Measurements from ENCODE around the gene CDK10.

Gene CDK10

DNA sequence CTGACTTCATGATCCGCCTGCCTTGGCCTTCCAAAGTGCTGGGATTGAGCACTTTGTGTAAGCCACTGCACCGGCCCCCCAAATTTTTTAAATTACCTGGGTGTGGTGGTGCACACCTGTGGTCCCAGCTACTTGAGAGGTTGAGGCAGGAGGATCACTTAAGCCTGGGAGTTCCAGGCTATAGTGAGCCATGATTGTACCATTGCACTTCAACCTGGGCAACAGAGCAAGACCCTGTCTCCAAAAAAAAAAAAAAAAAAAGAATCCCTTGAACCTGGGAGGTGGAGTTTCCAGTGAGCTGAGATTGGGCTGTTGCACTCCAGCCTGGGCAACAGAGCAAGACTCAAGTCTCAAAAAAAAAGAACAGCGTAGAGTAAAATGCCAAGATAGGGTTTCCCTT, 50.1 kb downstream of the CDK10 start:
- DNase-seq (ENCODE audit: low read depth): no peak

DNA sequence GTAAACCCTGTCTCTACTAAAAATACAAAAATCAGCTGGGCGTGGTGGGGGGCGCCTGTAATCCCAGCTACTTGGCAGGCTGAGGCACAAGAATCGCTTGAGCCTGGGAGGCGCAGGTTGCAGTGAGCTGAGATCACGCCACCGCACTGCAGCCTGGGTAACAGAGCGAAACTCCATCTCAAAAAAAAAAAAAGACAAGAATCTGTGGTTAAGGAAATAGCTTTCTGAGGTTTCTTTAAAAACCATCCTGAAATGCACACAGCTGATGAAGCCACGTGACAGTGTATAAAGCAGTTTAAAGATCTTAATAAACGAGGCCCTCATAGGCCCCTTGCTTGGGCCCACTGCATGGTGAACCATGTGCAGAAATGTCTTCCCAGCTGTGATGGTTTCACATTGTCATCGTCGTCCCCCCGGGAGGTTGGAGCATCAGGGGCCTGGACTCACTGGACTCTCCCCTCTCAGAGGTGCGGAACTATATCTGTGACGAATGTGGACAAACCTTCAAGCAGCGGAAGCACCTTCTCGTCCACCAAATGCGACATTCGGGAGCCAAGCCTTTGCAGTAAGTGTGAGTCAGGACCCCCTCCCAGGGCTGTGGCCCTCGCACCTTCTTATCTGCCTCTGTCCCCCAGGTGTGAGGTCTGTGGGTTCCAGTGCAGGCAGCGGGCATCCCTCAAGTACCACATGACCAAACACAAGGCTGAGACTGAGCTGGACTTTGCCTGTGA, 51.0 kb downstream of the CDK10 start:
- no peak for DNase-seq (ENCODE audit: low read depth)

DNA sequence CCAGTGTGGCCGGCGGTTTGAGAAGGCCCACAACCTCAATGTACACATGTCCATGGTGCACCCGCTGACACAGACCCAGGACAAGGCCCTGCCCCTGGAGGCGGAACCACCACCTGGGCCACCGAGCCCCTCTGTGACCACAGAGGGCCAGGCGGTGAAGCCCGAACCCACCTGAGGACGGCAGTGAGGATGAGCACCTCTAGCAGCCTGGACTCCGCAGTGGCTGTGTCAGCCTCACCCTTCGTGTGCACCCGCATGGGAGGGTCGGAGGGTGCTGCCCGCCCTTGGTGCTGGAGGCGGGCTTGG, 51.5 kb downstream of the CDK10 start:
- DNase-seq (ENCODE audit: low read depth): no peak

DNA sequence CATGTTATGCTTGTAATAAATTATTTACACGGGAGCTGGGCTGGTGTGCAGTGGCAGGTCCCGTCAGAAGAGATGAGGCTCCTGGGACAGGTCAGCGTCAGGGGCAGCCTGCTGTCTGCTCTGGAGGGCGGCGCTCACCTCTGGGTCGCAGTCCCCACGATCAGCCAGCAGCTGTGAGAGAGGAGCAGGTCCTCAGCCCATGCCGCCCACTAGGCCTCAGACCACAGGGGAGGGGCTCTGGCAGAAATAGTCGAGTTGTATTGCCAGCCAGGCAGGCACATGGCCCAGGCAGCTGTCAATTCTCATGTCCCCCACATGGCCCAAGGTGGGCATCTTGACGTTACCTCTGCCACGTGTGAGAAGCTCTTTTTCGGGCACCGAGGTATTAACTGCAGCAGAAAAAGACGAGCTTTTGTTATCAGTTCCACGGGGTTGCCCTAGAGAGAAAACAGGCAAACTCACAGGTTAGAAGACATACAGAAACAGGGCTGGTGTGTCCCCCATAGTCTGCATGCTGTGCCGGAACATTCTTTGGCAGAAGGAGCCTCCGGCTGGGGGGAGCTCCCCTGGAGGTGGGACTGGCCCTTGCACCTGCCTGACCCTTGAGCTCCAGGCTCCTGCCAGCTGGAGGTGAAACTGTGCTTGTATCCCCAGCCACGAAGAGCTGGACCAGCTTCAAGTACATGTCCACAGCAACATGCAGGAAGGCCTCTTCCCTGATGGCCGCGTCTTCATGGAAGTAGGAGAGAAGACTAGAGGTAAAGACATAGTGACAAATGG, 52.2 kb downstream of the CDK10 start:
- DNase-seq (ENCODE audit: low read depth): no peak

DNA sequence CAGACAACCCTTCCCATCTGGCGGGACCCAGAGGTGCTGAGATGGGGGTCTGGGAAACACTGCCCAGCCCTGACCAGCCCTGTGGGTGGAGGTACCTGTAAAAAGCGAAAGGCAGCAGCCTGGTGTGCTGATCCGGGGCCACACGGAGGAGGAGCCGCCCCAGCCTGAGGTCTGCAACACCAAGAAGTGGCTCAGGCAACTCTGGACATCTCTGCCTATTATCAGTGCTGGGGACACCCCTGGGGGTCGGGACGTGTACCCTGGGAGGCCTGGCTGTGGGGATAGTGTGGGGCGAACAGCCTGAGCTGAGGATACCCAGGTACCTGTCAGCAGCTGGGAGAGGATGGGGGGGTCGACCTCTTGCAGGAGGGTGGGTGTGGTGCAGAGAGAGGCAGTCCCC, 52.9 kb downstream of the CDK10 start:
- DNase-seq (ENCODE audit: low read depth): no peak

DNA sequence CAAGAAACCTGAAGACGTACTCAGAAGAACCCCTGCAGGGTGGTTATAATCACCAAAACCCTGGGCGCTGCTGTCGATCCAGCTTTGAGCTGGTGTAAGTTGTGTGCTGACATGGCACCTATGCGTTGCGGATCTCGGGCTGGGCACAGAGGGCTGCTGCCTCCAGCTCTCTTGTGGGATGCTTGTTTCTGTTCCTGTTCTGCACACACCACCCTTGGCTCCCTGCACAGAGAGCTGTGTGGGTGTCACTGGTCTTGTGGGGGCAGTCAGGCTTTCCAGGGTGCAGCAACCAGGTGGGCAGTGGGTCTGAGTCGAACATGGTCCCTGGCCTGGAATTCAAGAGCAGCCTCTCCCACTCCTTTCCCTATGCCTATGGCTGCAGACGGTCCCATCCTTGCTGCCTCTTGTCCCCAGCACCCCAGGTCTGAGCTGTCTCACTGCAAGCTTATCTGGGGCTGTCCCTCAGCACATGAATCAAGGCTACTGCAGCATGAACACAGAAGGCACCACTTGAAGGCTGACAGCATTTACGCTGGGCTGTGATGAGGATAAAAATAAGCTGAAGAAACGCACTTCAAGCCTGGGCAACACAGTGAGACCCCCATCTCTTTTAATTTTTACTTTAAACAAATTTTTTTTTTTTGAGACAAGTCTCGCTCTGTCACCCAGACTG, 55.0 kb downstream of the CDK10 start:
- DNase-seq (ENCODE audit: low read depth): no peak

DNA sequence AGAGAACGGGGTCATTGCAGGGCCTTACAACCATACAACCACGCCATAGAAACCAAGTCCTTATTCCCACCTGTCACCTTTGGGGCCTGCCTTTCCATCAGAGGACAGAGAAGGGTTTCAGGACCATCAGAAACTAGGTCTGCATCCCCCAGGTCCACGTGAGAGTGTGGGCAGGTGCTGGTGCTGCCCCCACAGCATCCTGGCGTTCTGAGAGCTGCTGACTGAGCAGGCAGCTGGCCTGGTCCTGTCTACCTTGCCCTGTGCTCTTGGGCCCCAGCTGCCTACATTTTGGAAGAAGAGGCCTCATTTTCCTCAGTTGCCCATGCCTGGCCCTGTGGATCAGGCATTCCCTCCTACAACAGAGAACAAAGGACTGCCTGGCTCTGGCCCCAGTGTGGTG, 56.5 kb downstream of the CDK10 start:
- no peak for DNase-seq (ENCODE audit: low read depth)

DNA sequence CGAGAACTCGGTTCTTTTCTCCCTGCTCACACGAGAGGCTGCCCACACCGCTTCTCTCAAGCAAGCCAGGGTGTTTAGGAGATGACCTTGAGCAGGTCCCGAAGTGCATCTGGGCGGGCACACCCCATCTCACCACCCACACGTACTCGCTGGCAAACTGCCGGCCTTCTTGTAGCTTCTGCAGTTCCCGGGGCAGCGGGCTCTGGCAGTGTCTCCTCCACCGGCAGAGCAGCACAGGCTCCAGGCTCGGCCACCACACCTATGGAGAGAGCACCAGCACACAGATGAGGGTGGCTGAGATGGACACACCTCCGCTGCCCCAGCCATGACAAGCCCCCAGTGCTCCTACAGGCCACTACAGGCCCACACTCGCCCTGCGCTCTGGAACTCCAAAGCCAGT, 58.3 kb downstream of the CDK10 start:
- no peak for DNase-seq (ENCODE audit: low read depth)
